ENCODE results near the gene SLC22A5. TPM values are rescaled to one million over a fixed set of nuclear protein-coding genes. Genes with fewer than 3 reads are reported as not detected.

Gene SLC22A5
- total RNA-seq, 4 donors from 2014 or later, result 23.2 to 36.6 (median 26.3) TPM

GRCh38 chr5:132325691-132326090, 43.8 kb upstream of the SLC22A5 start:
- H3K9me3 ChIP-seq, result no peaks in the 10 kb centered on the region
- H3K27me3 ChIP-seq, result no peaks in the 10 kb centered on the region
- H3K27ac ChIP-seq, result no peak overlapping the region
- no peak for DNase-seq (ENCODE audit: low spot score in 2 of 2)
- no peaks in the 10 kb centered on the region for H3K4me1 ChIP-seq
- WGBS, result 90% methylated on average over 4 of the region's 4 CpGs
- no peak overlapping the region for H3K4me3 ChIP-seq
- H3K36me3 ChIP-seq, result no peaks in the 10 kb centered on the region
- TF ChIP-seq EP300 (IDR thresholded peaks at IDR 0.05) (no peak), POLR2AphosphoS5 (IDR thresholded peaks at IDR 0.05) (no peak), CTCF (IDR thresholded peaks at IDR 0.05) (no peak), POLR2A (IDR thresholded peaks at IDR 0.05) (no peak)

DNA sequence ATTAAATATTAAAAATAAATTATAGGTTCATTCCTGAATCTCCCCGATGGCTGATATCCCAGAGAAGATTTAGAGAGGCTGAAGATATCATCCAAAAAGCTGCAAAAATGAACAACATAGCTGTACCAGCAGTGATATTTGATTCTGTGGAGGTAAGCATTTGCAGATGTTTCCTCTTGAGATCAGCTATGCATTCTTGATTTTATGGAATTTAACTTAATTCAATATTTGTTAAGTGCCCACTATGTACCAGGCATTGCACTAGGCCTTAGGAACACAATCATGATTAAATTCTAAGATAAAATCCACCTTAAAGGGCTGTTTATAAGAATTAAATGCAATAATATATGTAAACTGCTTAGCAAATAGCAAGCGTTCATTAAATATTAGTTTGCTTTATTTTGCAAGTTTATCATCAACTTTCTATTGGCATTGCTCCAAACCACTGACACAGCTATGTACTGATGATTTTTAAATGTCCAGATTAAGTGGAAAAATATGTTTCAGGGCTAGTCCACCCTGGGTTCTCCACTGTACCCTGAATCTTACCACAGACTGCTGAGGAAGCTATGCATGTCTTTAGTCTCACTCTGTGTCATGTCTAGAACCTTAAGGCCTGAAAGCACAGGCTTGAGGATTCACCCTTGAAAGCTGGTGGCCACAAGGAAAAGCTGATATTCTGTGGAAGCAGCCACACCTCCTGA, 42.1 kb upstream of the SLC22A5 start:
- Histone ChIP-seq H3K9me3 (no peaks in the 10 kb centered on the region), H3K4me3 (no peak overlapping the region), H3K36me3 (no peaks in the 10 kb centered on the region), H3K27ac (no peak overlapping the region), H3K4me1 (no peaks in the 10 kb centered on the region), H3K27me3 (no peaks in the 10 kb centered on the region)
- TF ChIP-seq POLR2A (IDR thresholded peaks at IDR 0.05), result no peak
- no peak for TF ChIP-seq POLR2AphosphoS5 (IDR thresholded peaks at IDR 0.05)
- TF ChIP-seq EP300 (IDR thresholded peaks at IDR 0.05), result no peak
- no peak for TF ChIP-seq CTCF (IDR thresholded peaks at IDR 0.05)
- no peak for DNase-seq (ENCODE audit: low spot score in 2 of 2)
- 56% methylated on average over 2 of the region's 2 CpGs for WGBS

DNA sequence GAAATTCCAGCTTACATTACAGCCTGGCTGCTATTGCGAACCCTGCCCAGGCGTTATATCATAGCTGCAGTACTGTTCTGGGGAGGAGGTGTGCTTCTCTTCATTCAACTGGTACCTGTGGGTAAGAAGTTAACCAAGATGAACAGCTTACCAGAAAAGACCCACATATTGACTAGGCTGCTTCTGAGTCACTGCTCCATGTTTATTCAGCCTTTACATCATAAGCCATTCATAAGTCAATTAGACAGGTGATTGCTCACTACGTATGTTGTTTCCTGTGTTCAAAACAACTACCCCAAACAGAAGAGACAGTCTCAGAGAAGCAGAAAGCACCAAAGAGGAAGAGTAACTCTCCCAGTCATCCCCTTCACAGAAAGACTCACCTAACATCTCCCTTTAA, 34.7 kb upstream of the SLC22A5 start:
- no peaks in the 10 kb centered on the region for H3K36me3 ChIP-seq
- no peaks in the 10 kb centered on the region for H3K9me3 ChIP-seq
- no peaks in the 10 kb centered on the region for H3K4me1 ChIP-seq
- no peak overlapping the region for H3K27ac ChIP-seq
- no peaks in the 10 kb centered on the region for H3K27me3 ChIP-seq
- no peak for DNase-seq (ENCODE audit: low spot score in 2 of 2)
- TF ChIP-seq POLR2A (IDR thresholded peaks at IDR 0.05), result no peak
- TF ChIP-seq EP300 (IDR thresholded peaks at IDR 0.05), result no peak
- TF ChIP-seq POLR2AphosphoS5 (IDR thresholded peaks at IDR 0.05), result no peak
- no peak for TF ChIP-seq CTCF (IDR thresholded peaks at IDR 0.05)
- WGBS, result 81% methylated on average over 3 of the region's 3 CpGs
- H3K4me3 ChIP-seq, result no peak overlapping the region

DNA sequence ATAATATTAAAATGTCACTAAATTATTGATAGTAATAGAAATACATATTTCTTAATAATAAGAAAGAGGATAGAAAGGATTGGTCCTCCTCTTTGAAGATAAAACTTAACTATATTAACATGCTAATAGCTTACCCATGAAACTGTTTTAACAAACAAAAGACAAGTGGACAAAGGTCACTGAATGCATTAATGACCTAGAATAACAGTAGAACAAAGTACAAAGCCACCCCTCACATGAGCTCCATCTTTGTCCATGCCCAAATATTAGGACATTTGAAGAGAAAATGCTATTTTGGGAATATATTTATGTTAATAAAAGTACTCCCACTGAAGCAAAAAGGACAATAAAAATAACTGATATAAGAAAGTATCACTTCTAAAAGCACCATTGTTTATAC, 34.1 kb upstream of the SLC22A5 start:
- Histone ChIP-seq H3K27me3 (no peaks in the 10 kb centered on the region), H3K27ac (no peak overlapping the region), H3K36me3 (no peaks in the 10 kb centered on the region), H3K9me3 (no peaks in the 10 kb centered on the region), H3K4me1 (no peaks in the 10 kb centered on the region), H3K4me3 (no peak overlapping the region)
- DNase-seq (ENCODE audit: low spot score in 2 of 2), result no peak
- TF ChIP-seq POLR2A (IDR thresholded peaks at IDR 0.05) (no peak), POLR2AphosphoS5 (IDR thresholded peaks at IDR 0.05) (no peak), EP300 (IDR thresholded peaks at IDR 0.05) (no peak), CTCF (IDR thresholded peaks at IDR 0.05) (no peak)

- no peaks in the 10 kb centered on the region for H3K36me3 ChIP-seq
- H3K27me3 ChIP-seq, result no peaks in the 10 kb centered on the region
- H3K4me3 ChIP-seq, result no peak overlapping the region
- no peak for TF ChIP-seq POLR2A (IDR thresholded peaks at IDR 0.05)
- TF ChIP-seq POLR2AphosphoS5 (IDR thresholded peaks at IDR 0.05), result no peak
- no peak for TF ChIP-seq CTCF (IDR thresholded peaks at IDR 0.05)
- TF ChIP-seq EP300 (IDR thresholded peaks at IDR 0.05), result no peak
- no peaks in the 10 kb centered on the region for H3K9me3 ChIP-seq
- H3K27ac ChIP-seq, result no peak overlapping the region
- no peaks in the 10 kb centered on the region for H3K4me1 ChIP-seq
- no peak for DNase-seq (ENCODE audit: low spot score in 2 of 2)
These were observed 30.0 kb upstream of the SLC22A5 start for GRCh38 chr5:132339502-132339901.
